Nucleus accumbens (tissue), 56 donors: Measurements from ENCODE around the gene ADD2.
A peak's percentile ranks its signal among the peaks of the same experiment; 100 is the strongest.
"Not testable (repeated sequence)": the region's sequence is repeated elsewhere in the genome, so short reads cannot be mapped to it uniquely, and the experiment has no call there.

ENCODE experiments used
- DNase-seq, 56 donors: peaks; one replicate each; lab custom pipeline; 2025; lab: John Stamatoyannopoulos, UW

ADD2 gene

GRCh38 chr2:70647873-70648481 lies 120.0 kb downstream of the ADD2 start:
- DNase-seq, result peak in 48 of 56 donors; percentile 3 to 77 (median 33)

- DNase-seq, result no peak
These were observed 121.6 kb downstream of the ADD2 start for GRCh38 chr2:70646420-70646818.

- no peak for DNase-seq
These were observed 122.1 kb downstream of the ADD2 start for GRCh38 chr2:70645733-70646419.

GRCh38 chr2:70643715-70644114 lies 124.3 kb downstream of the ADD2 start:
- DNase-seq, result peak in 1 of 56 donors; percentile 4

GRCh38 chr2:70641263-70641784 lies 126.7 kb downstream of the ADD2 start:
- no peak for DNase-seq

GRCh38 chr2:70639841-70640436 lies 128.1 kb downstream of the ADD2 start:
- no peak for DNase-seq

GRCh38 chr2:70638561-70638960 lies 129.4 kb downstream of the ADD2 start:
- DNase-seq, result no peak

- no peak for DNase-seq
These were observed 134.5 kb downstream of the ADD2 start for GRCh38 chr2:70633508-70633907.

GRCh38 chr2:70632966-70633365 lies 135.0 kb downstream of the ADD2 start:
- no peak for DNase-seq

GRCh38 chr2:70632388-70632787 lies 135.6 kb downstream of the ADD2 start:
- no peak for DNase-seq

GRCh38 chr2:70630761-70631160 lies 137.2 kb downstream of the ADD2 start:
- no peak for DNase-seq

- no peak for DNase-seq
These were observed 140.6 kb downstream of the ADD2 start for GRCh38 chr2:70627211-70627898.

- no peak for DNase-seq
These were observed 141.6 kb downstream of the ADD2 start for GRCh38 chr2:70626254-70626990.

GRCh38 chr2:70621536-70621935 lies 146.5 kb downstream of the ADD2 start:
- DNase-seq, result not testable (repeated sequence)

- DNase-seq, result no peak
These were observed 148.0 kb downstream of the ADD2 start for GRCh38 chr2:70620020-70620419.

- no peak for DNase-seq
These were observed 148.8 kb downstream of the ADD2 start for GRCh38 chr2:70619167-70619566.

GRCh38 chr2:70616168-70616694 lies 151.8 kb downstream of the ADD2 start:
- DNase-seq, result no peak

GRCh38 chr2:70615222-70615621 lies 152.8 kb downstream of the ADD2 start:
- peak in 14 of 56 donors; percentile 3 to 23 (median 10) for DNase-seq

- no peak for DNase-seq
These were observed 154.5 kb downstream of the ADD2 start for GRCh38 chr2:70613521-70613920.

- DNase-seq, result no peak
These were observed 155.4 kb downstream of the ADD2 start for GRCh38 chr2:70612574-70612973.
